Measurements from ENCODE around the gene OR10A5. TPM values are rescaled to one million over a fixed set of nuclear protein-coding genes. Genes with fewer than 3 reads are reported as not detected.

The OR10A5 gene
- total and polyA plus RNA-seq, 2 donors from 2014 or later, result not detected

- H3K27ac ChIP-seq (ENCODE audit: low read depth in 2 of 2, low read length in 2 of 2), result no peak overlapping the region
- no peak overlapping the region for H3K9ac ChIP-seq (ENCODE audit: low read length in 3 of 3)
- intact Hi-C loops (cut with DNase I), result no loop called here
- FAIRE-seq, result no peak
- no peak overlapping the region for H3K4me3 ChIP-seq (ENCODE audit: low read length in 3 of 3)
- H3K4me1 ChIP-seq (ENCODE audit: control insufficient read depth in 2 of 3, insufficient read depth in 2 of 3, low read depth in 1 of 3, low read length in 3 of 3), result no peaks in the 10 kb centered on the region
- TF ChIP-seq CTCF (IDR thresholded peaks at IDR 0.05; ENCODE audit: borderline replicate concordance, extremely low read depth, insufficient read depth), result no peak
- H3K9me3 ChIP-seq (ENCODE audit: control insufficient read depth in 2 of 3, insufficient read depth in 1 of 3, low read length in 3 of 3), result no peaks in the 10 kb centered on the region
- H3K36me3 ChIP-seq (ENCODE audit: control insufficient read depth in 2 of 3, insufficient read depth in 3 of 3, low read length in 3 of 3), result no peaks in the 10 kb centered on the region
- DNase-seq, result no peak
- no peaks in the 10 kb centered on the region for H3K27me3 ChIP-seq (ENCODE audit: control insufficient read depth, insufficient read depth, low read length)
These were observed 20.2 kb upstream of the OR10A5 start for GRCh38 chr11:6825231-6825744.

- Histone ChIP-seq H3K9me3 (ENCODE audit: control insufficient read depth in 2 of 3, insufficient read depth in 1 of 3, low read length in 3 of 3) (no peaks in the 10 kb centered on the region), H3K27me3 (ENCODE audit: control insufficient read depth, insufficient read depth, low read length) (no peaks in the 10 kb centered on the region), H3K4me1 (ENCODE audit: control insufficient read depth in 2 of 3, insufficient read depth in 2 of 3, low read depth in 1 of 3, low read length in 3 of 3) (no peaks in the 10 kb centered on the region), H3K27ac (ENCODE audit: low read depth in 2 of 2, low read length in 2 of 2) (no peak overlapping the region), H3K4me3 (ENCODE audit: low read length in 3 of 3) (no peak overlapping the region), H3K36me3 (ENCODE audit: control insufficient read depth in 2 of 3, insufficient read depth in 3 of 3, low read length in 3 of 3) (no peaks in the 10 kb centered on the region), H3K9ac (ENCODE audit: low read length in 3 of 3) (no peak overlapping the region)
- no peak for TF ChIP-seq CTCF (IDR thresholded peaks at IDR 0.05; ENCODE audit: borderline replicate concordance, extremely low read depth, insufficient read depth)
- FAIRE-seq, result no peak
- intact Hi-C loops (cut with DNase I), result no loop called here
- DNase-seq, result no peak
These were observed 17.4 kb upstream of the OR10A5 start for GRCh38 chr11:6828103-6828502.

DNA sequence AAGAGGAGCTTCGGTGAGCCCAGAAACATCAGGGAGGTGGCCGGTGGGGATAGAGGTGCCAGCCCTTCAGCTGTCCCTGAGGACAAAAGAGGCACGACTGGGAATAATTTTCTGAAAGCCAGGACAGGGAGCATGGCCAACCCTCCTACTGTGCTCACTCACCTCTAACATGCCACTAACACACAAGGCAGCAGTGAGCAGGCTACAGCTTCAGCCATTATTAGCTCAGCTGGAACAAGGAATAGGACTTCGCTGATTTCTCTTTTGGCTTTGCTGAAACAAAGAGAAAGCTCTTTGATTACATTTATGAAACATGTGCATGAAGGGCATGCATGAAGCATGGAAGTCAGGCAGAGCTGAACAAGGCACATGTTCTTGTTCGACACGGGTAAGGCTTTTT lies 12.1 kb upstream of the OR10A5 start:
- DNase-seq, result no peak
- Histone ChIP-seq H3K4me1 (ENCODE audit: control insufficient read depth in 2 of 3, insufficient read depth in 2 of 3, low read depth in 1 of 3, low read length in 3 of 3) (no peaks in the 10 kb centered on the region), H3K9ac (ENCODE audit: low read length in 3 of 3) (no peak overlapping the region), H3K9me3 (ENCODE audit: control insufficient read depth in 2 of 3, insufficient read depth in 1 of 3, low read length in 3 of 3) (no peaks in the 10 kb centered on the region), H3K27me3 (ENCODE audit: control insufficient read depth, insufficient read depth, low read length) (no peaks in the 10 kb centered on the region), H3K27ac (ENCODE audit: low read depth in 2 of 2, low read length in 2 of 2) (no peak overlapping the region), H3K4me3 (ENCODE audit: low read length in 3 of 3) (no peak overlapping the region), H3K36me3 (ENCODE audit: control insufficient read depth in 2 of 3, insufficient read depth in 3 of 3, low read length in 3 of 3) (no peaks in the 10 kb centered on the region)
- no peak for TF ChIP-seq CTCF (IDR thresholded peaks at IDR 0.05; ENCODE audit: borderline replicate concordance, extremely low read depth, insufficient read depth)
- FAIRE-seq, result no peak
- intact Hi-C loops (cut with DNase I), result no loop called here

DNA sequence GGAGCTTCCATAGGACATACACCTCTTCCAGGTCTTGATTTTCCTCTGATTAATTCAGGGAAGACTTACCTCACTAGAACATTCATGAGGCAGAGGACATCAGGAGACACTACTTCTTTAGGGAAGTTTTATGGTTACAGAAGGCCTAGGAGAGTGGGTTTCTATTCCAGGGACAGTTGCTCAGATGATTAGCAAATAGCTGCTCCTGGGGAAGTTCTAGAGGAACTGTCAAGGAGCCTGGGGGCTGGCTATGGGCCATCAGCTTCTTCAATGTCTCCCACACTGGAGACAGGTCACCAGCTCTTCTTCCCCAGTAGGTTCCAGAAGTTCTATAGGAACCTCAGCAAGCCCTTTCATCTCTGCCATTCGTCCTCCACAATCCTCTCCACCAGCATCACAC lies 11.5 kb upstream of the OR10A5 start:
- H3K9me3 ChIP-seq (ENCODE audit: control insufficient read depth in 2 of 3, insufficient read depth in 1 of 3, low read length in 3 of 3), result no peaks in the 10 kb centered on the region
- no peak overlapping the region for H3K9ac ChIP-seq (ENCODE audit: low read length in 3 of 3)
- no peaks in the 10 kb centered on the region for H3K36me3 ChIP-seq (ENCODE audit: control insufficient read depth in 2 of 3, insufficient read depth in 3 of 3, low read length in 3 of 3)
- TF ChIP-seq CTCF (IDR thresholded peaks at IDR 0.05; ENCODE audit: borderline replicate concordance, extremely low read depth, insufficient read depth), result no peak
- intact Hi-C loops (cut with DNase I), result no loop called here
- H3K27me3 ChIP-seq (ENCODE audit: control insufficient read depth, insufficient read depth, low read length), result no peaks in the 10 kb centered on the region
- no peak overlapping the region for H3K27ac ChIP-seq (ENCODE audit: low read depth in 2 of 2, low read length in 2 of 2)
- DNase-seq (no peak), FAIRE-seq (no peak)
- H3K4me1 ChIP-seq (ENCODE audit: control insufficient read depth in 2 of 3, insufficient read depth in 2 of 3, low read depth in 1 of 3, low read length in 3 of 3), result no peaks in the 10 kb centered on the region
- H3K4me3 ChIP-seq (ENCODE audit: low read length in 3 of 3), result no peak overlapping the region
